HG03558 (cell line): ENCODE data around the gene RNF212B.

ENCODE experiments used
- ATAC-seq: cut with Tn5 transposase; IDR thresholded peaks from one replicate; pipeline ENCODE4 v1.9.1; 2021; ENCODE audit warnings: moderate number of reproducible peaks; ENCODE audit not compliant: unreplicated experiment; ENCODE audit errors: extremely low read depth

Gene RNF212B

DNA sequence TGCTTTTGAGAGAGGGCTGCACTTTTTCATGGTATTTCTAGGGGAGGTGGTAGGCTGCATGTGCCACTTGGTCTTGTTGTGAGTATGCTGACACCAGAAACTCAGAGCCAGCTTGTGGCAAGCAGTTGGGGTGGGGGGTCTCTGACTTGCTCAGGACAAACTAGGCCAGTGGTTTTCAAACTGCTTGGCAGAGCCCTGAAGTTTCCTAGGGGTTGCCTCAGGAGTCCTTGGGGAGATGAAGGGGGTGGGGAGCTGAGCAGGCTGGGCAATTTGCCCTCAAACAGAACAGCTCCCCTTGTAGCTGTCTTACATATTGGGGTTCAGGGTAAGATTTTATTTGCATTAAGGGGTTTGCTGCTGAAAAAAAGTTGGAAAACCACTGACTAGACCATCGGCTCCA lies 72.8 kb downstream of the RNF212B start:
- ATAC-seq: no peak

DNA sequence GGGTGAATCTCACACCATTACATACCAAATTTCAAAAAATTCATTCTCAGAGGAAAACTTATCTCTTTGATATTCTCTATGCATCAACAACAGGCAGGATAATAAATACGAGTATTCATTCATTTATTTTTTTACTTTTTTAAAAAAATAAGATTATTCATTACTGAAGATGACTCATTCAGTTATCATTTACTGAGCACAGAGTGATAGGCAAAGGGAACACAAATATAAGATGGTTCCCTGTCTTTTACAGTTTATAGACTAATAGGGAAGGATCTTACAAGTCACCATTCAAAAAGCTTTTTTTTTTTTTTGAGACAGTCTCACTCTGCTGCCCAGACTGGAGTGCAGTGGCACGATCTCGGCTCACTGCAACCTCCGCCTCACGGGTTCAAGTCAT lies 78.6 kb downstream of the RNF212B start:
- no peak for ATAC-seq

DNA sequence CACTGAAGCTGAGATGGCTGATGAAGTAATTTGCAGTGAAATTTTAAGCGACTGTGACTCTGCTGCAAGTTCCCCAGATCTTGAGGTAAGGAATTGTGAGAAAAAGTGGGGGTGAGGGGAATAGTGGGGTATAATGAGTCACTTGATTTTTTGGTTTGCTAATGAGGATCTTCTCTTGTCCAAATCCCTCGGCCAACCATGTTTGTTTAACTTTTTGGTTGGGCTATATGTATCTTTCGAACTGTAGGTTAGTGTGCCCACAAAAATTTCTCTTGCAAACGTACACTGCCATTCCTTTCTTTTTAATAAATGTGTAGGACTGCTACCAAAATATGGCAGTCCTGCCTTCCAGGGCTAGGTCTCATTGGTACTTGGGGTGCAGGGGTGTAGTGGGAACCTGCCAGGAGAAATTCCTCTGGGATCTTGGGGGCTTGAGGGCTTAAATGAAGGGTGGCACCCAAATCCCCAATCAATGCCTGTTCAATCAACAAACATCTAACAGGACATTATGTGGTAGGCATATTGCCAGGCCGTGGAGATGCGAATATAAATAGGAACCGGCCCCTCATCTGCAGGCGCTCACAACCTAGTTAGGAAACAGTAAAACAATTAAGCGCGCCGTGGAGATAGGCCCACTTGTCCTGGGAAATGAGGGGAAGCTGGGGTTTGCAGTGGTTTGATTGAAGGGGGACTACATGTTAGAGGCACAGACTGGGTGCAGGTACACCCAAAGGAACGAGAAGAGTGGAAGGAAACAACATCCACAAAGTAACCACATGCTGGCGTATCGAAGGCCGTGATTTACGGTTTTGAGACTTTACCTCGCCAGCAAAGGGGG lies 82.2 kb downstream of the RNF212B start:
- no peak for ATAC-seq

DNA sequence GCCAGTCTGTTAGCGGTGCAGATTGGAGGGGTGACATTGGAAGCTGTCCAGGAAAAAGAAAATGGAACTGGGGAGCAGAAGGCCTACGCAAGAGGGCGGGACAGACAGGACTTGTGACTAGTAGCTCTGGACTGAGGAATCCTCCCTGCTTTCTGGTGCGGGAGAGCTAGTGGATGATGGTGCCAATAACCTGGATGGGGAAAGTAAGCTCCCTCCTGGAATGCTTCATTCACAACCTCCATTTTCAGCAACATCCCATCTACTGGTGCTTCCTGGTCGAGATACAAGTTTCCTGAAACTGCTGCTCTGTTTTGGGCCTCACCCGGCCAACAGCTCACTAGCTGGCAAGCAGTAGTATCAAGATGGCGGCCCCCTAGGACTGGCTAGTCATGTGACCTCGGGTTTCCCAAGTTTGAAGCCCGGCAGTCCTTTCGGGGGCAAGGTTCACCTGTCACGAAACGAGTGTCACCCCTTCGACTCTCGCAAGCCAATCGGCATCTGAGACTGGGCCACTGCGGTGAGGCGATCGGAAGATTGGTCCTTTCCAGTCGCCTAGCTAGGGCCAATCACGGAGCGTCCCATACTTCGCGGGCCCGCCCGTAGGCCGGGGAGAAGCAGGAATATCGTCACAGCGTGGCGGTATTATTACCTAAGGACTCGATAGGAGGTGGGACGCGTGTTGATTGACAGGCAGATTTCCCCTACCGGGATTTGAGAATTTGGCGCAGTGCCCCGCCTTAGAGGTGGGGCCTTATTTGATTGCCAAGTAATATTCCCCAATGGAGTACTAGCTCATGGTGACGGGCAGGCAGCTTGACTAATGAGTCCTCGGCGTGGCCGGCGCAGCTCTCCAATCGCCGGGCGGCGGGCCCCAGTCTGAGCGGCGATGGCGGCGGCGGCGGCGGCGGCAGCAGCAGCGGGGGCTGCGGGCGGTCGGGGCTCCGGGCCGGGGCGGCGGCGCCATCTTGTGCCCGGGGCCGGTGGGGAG lies 83.1 kb downstream of the RNF212B start, which contains the start of gene PABPN1:
PABPN1 (plus strand) TSS at position 874 of the 988 bp plus-strand sequence; CDS start at position 887, 13 bp downstream.
- ATAC-seq: peak; percentile 85

GRCh38 chr14:23321572-23322547 lies 84.1 kb downstream of the RNF212B start:
- no peak for ATAC-seq
